ELR (cell line): ENCODE data around the gene TBC1D26.
"Not testable (repeated sequence)": the region's sequence is repeated elsewhere in the genome, so short reads cannot be mapped to it uniquely, and the experiment has no call there.

Experiments
- DNase-seq: peaks from one replicate; pipeline ENCODE4 v3.0.0-alpha.2; 2015; ENCODE audit warnings: low read depth

The TBC1D26 gene

GRCh38 chr17:15744074-15744676 is 12.1 kb downstream of the TBC1D26 start:
- no peak for DNase-seq

DNA sequence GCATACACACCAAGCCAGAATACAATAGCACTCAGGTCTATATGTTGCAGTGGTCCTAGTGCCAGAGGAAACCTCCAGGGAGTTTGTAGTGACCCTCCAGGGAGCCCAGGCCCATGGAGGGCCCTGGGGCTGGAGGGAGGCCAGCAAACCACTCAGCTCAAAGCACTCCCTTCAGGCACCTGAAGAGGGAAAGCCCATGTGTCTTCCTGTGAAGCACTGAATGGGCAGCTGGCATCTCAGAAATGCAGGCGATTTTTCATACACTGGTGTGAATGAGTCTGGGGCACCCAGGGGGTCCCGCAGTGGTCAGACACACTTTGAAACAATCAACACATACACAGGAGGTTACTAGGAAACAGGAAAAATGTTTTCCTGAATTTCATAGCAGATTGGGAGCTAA is 12.8 kb downstream of the TBC1D26 start:
- DNase-seq = no peak

GRCh38 chr17:15749403-15749802 is 17.3 kb downstream of the TBC1D26 start:
- not testable (repeated sequence) for DNase-seq

GRCh38 chr17:15768865-15769533 is 36.9 kb downstream of the TBC1D26 start:
- DNase-seq = not testable (repeated sequence)

- not testable (repeated sequence) for DNase-seq
These were observed 38.6 kb downstream of the TBC1D26 start for GRCh38 chr17:15770679-15771078.

GRCh38 chr17:15776871-15777270 is 44.8 kb downstream of the TBC1D26 start:
- no peak for DNase-seq

- no peak for DNase-seq
These were observed 45.2 kb downstream of the TBC1D26 start for GRCh38 chr17:15777297-15777696.

DNA sequence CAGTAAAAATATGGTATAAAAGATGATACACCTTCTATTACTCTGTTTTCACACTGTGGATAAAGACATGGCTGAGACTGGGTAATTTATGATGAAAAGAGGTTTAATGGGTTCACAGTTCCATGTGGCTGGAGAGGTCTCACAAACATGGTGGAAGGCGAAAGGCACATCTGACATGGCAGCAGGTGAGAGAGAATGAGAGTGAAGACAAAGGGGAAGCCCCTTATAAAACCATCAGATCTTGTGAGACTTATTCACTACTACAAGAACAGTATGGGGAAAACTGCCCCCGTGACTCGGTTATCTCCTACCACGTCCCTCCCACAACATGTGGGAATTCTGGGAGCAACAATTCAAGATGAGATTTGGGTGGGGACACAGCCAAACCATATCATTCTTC is 45.6 kb downstream of the TBC1D26 start:
- no peak for DNase-seq

GRCh38 chr17:15779119-15779518 is 47.0 kb downstream of the TBC1D26 start:
- DNase-seq = no peak

GRCh38 chr17:15780188-15780587 is 48.1 kb downstream of the TBC1D26 start:
- DNase-seq = no peak

GRCh38 chr17:15782866-15783265 is 50.8 kb downstream of the TBC1D26 start:
- DNase-seq = peak; percentile 32

DNA sequence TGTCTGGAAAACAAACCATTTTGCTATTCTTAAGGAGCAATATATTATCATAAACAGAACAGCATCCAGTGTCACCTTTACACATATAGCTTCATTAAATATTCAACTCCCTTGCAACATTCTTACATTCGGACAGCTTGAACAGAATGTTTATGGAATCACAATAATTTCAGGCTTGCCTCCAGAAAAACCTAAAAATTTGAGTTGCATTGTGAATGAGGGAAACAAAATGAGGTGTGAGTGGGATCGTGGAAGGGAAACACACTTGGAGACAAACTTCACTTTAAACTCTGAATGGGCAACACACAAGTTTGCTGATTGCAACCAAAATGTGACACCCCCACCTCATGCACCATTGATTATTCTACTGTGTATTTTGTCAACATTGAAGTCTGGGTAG is 51.4 kb downstream of the TBC1D26 start:
- no peak for DNase-seq

DNA sequence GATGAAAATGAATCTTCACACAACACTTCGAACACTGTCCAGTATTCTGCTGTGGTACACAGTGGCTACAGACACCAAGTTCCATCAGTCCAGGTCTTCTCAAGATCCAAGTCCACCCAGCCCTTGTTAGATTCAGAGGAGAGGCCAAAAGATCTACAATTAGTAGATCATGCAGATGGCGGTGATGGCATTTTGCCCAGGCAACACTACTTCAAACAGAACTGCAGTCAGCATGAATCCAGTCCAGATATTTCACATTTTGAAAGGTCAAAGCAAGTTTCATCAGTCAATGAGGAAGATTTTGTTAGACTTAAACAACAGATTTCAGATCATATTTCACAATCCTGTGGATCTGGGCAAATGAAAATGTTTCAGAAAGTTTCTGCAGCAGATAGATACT is 52.3 kb downstream of the TBC1D26 start:
- DNase-seq = not testable (repeated sequence)

GRCh38 chr17:15787363-15788075 is 55.4 kb downstream of the TBC1D26 start:
- DNase-seq = not testable (repeated sequence)

- DNase-seq = not testable (repeated sequence)
These were observed 56.3 kb downstream of the TBC1D26 start for GRCh38 chr17:15788365-15788764.
